ENCODE data around the gene MARCHF2. TPM values are rescaled to one million over a fixed set of nuclear protein-coding genes. Genes with fewer than 3 reads are reported as not detected.
"Not testable (repeated sequence)": the region's sequence is repeated elsewhere in the genome, so short reads cannot be mapped to it uniquely, and the experiment has no call there.

Gene MARCHF2
- polyA plus RNA-seq, 4 donors, result 8.3 to 30.0 (median 24.4) TPM

DNA sequence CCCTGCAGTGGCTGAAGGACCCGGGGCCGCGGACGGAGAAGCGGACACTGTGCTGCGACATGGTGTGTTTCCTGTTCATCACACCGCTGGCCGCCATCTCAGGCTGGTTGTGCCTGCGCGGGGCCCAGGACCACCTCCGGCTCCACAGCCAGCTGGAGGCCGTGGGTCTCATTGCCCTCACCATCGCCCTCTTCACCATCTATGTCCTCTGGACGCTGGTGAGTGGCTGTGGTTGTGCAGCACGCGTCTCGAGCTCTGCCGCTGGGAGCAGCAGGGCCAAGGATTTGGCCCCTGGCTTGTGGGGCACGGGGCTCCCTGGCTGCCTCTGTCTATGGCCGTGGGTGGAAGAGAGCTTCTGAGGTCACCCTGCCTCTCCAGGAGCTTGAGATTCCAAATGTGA lies 17.5 kb downstream of the MARCHF2 start:
- DNase-seq, result no peak
- Histone ChIP-seq H3K36me3 (ENCODE audit: control insufficient read depth in 3 of 3, insufficient read depth in 2 of 3, low read depth in 1 of 3, low read length in 3 of 3) (peaks cover 0 to 16% (median 0%) of the 10 kb centered on the region in 3 donors), H3K27me3 (ENCODE audit: control insufficient read depth in 3 of 3, insufficient read depth in 3 of 3, low read length in 3 of 3) (no peaks in the 10 kb centered on the region), H3K4me1 (ENCODE audit: control insufficient read depth in 3 of 3, insufficient read depth in 2 of 3, low read depth in 1 of 3, low read length in 2 of 3) (no peaks in the 10 kb centered on the region), H3K27ac (ENCODE audit: low read depth in 1 of 3, low read length in 2 of 3) (no peak overlapping the region), H3K4me3 (ENCODE audit: low read depth in 1 of 3, low read length in 3 of 3) (no peak overlapping the region), H3K9me3 (ENCODE audit: control insufficient read depth in 2 of 2, insufficient read depth in 1 of 2, low read depth in 1 of 2, low read length in 1 of 2) (no peaks in the 10 kb centered on the region)
- FAIRE-seq, result no peak
- 91 to 92% (median 92%) methylated on average over 14 to 20 of the region's 20 CpGs for WGBS, 3 donors

- FAIRE-seq (no peak), DNase-seq (no peak)
- H3K36me3 ChIP-seq (ENCODE audit: control insufficient read depth in 3 of 3, insufficient read depth in 2 of 3, low read depth in 1 of 3, low read length in 3 of 3), result peaks cover 0 to 8% (median 0%) of the 10 kb centered on the region in 3 donors
- no peaks in the 10 kb centered on the region for H3K4me1 ChIP-seq (ENCODE audit: control insufficient read depth in 3 of 3, insufficient read depth in 2 of 3, low read depth in 1 of 3, low read length in 2 of 3)
- no peaks in the 10 kb centered on the region for H3K9me3 ChIP-seq (ENCODE audit: control insufficient read depth in 2 of 2, insufficient read depth in 1 of 2, low read depth in 1 of 2, low read length in 1 of 2)
- H3K27ac ChIP-seq (ENCODE audit: low read depth in 1 of 3, low read length in 2 of 3), result no peak overlapping the region
- no peak overlapping the region for H3K4me3 ChIP-seq (ENCODE audit: low read depth in 1 of 3, low read length in 3 of 3)
- H3K27me3 ChIP-seq (ENCODE audit: control insufficient read depth in 3 of 3, insufficient read depth in 3 of 3, low read length in 3 of 3), result no peaks in the 10 kb centered on the region
- 96% methylated on average over 12 of the region's 12 CpGs for WGBS, 3 donors
Measured at GRCh38 chr19:8438236-8438635, 25.1 kb downstream of the MARCHF2 start.

DNA sequence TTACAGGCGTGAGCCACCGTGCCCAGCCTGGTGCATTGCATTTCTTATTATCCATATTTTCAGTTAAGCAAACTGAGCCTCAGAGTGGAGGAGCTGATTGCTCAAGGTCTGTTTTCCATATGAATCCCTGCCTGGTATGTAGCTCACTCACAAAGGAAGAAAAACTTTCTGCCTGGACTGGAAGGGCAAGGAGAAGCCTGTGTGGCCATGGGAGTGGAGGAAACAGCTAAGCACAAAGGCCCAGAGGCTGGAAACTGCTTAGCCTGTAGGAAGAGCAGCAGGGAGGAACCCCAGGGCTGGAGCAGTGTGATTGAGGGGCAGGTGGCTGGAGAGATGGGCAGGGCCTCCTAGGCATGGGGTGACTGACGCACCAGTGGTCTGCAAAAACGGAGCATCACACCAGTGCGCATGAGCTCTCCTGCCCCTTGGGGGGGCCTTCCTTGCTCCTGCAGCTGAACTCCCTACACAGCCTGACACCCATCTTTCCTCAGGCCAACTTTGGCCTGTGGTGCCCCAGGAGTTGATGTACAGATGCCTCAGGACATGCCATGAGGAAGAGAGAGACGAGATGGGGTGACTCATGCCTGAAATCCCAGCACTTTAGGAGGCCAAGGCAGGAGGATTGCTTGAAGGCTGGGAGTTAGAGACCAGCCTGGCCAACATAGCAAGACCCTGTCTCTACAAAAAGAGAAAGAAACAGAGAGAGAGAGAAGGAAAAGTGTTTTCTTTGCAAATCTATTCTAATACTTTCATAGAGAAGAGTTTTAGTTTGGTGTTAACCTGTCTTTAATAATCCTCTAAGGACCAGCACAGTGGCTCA lies 28.8 kb downstream of the MARCHF2 start:
- 80 to 85% (median 84%) methylated on average over 6 of the region's 6 CpGs for WGBS, 3 donors
- H3K4me3 ChIP-seq (ENCODE audit: low read depth in 1 of 3, low read length in 3 of 3), result no peak overlapping the region
- no peaks in the 10 kb centered on the region for H3K9me3 ChIP-seq (ENCODE audit: control insufficient read depth in 2 of 2, insufficient read depth in 1 of 2, low read depth in 1 of 2, low read length in 1 of 2)
- H3K27me3 ChIP-seq (ENCODE audit: control insufficient read depth in 3 of 3, insufficient read depth in 3 of 3, low read length in 3 of 3), result no peaks in the 10 kb centered on the region
- DNase-seq, result no peak
- peaks cover 0 to 8% (median 5%) of the 10 kb centered on the region in 3 donors for H3K4me1 ChIP-seq (ENCODE audit: control insufficient read depth in 3 of 3, insufficient read depth in 2 of 3, low read depth in 1 of 3, low read length in 2 of 3)
- H3K36me3 ChIP-seq (ENCODE audit: control insufficient read depth in 3 of 3, insufficient read depth in 2 of 3, low read depth in 1 of 3, low read length in 3 of 3), result peaks cover 0 to 12% (median 0%) of the 10 kb centered on the region in 3 donors
- FAIRE-seq, result no peak
- no peak overlapping the region for H3K27ac ChIP-seq (ENCODE audit: low read depth in 1 of 3, low read length in 2 of 3)

DNA sequence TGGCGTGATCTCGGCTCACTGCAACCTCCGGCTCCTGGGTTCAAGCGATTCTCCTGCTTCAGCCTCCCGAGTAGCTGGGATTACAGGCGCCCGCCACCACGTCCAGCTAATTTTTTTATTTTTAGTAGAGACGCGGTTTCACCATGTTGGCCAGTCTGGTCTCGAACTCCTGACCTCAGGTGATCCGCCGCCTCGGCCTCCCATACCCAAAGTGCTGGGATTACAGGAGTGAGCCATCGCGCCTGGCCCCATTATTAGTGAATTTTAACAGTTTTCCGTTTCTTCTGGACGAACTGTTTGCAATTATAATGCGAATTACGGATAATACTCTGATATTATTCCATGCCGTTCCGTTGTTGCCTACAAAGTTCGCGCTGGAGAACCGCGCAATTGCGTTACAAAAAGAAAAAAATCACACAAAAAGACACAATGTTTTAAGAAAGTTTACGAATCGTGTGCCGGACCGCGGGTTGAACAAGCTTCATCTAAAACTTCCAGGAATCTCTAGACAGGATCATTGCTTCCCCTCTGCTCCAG lies 31.1 kb downstream of the MARCHF2 start:
- Histone ChIP-seq H3K4me1 (ENCODE audit: control insufficient read depth in 3 of 3, insufficient read depth in 2 of 3, low read depth in 1 of 3, low read length in 2 of 3) (peaks cover 0 to 21% (median 15%) of the 10 kb centered on the region in 3 donors), H3K4me3 (ENCODE audit: low read depth in 1 of 3, low read length in 3 of 3) (peak overlapping the region; percentile 24 to 92 (median 76)), H3K36me3 (ENCODE audit: control insufficient read depth in 3 of 3, insufficient read depth in 2 of 3, low read depth in 1 of 3, low read length in 3 of 3) (peaks cover 0 to 17% (median 0%) of the 10 kb centered on the region in 3 donors), H3K27ac (ENCODE audit: low read depth in 1 of 3, low read length in 2 of 3) (peak overlapping the region; percentile 62 to 89 (median 80))
- H3K27me3 ChIP-seq (ENCODE audit: control insufficient read depth in 3 of 3, insufficient read depth in 3 of 3, low read length in 3 of 3); DNase-seq; H3K9me3 ChIP-seq (ENCODE audit: control insufficient read depth in 2 of 2, insufficient read depth in 1 of 2, low read depth in 1 of 2, low read length in 1 of 2); FAIRE-seq: not testable (repeated sequence)
- WGBS, 3 donors, result 16 to 25% (median 20%) methylated on average over 32 of the region's 32 CpGs

- Histone ChIP-seq H3K27me3 (ENCODE audit: control insufficient read depth in 3 of 3, insufficient read depth in 3 of 3, low read length in 3 of 3) (no peaks in the 10 kb centered on the region), H3K9me3 (ENCODE audit: control insufficient read depth in 2 of 2, insufficient read depth in 1 of 2, low read depth in 1 of 2, low read length in 1 of 2) (no peaks in the 10 kb centered on the region), H3K36me3 (ENCODE audit: control insufficient read depth in 3 of 3, insufficient read depth in 2 of 3, low read depth in 1 of 3, low read length in 3 of 3) (peaks cover 0 to 19% (median 0%) of the 10 kb centered on the region in 3 donors), H3K27ac (ENCODE audit: low read depth in 1 of 3, low read length in 2 of 3) (peak within 1 kb of the TSS; percentile 85 to 98 (median 94)), H3K4me3 (ENCODE audit: low read depth in 1 of 3, low read length in 3 of 3) (peak within 1 kb of the TSS; percentile 76 to 99 (median 92)), H3K4me1 (ENCODE audit: control insufficient read depth in 3 of 3, insufficient read depth in 2 of 3, low read depth in 1 of 3, low read length in 2 of 3) (peaks cover 0 to 22% (median 15%) of the 10 kb centered on the region in 3 donors)
- DNase-seq, result peak; percentile 98 to 100
- FAIRE-seq, result no peak
- 0 to 1% (median 0%) methylated on average over 77 to 93 of the region's 93 CpGs for WGBS, 3 donors
Measured at GRCh38 chr19:8444677-8445487, 31.8 kb downstream of the MARCHF2 start, which contains the start of gene HNRNPM. HNRNPM (plus strand) TSS chr19:8444975; CDS start chr19:8444999, 24 bp downstream.

DNA sequence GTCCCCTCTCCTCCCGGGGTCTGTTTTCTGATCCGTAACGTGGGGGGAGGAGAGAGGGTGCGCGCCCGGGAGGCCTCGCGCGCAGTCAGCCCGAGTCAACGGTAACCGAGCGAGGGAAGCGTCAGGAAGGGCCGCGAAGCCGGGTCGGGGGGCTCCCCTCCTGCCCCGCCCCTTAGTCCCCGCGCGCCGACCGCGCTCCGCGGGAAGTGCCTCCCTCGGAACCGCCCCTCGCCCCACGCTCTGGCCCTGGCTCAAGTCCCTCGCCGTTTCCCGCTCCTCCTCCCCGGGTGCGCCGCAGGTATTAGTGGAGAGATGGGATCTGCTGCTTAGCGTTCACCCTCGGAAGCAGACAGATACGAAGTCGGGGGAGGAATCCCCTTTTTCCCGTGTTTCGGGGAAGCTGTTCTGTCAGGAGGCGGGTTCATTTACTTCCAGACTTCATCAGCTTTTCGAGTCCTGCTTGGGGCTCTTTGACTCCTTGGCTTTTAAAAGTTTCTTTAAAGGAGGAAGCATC lies 32.4 kb downstream of the MARCHF2 start:
- H3K27ac ChIP-seq (ENCODE audit: low read depth in 1 of 3, low read length in 2 of 3), result peak overlapping the region; percentile 85 to 98 (median 94)
- H3K4me3 ChIP-seq (ENCODE audit: low read depth in 1 of 3, low read length in 3 of 3), result peak overlapping the region; percentile 76 to 99 (median 92)
- WGBS, 3 donors, result 0 to 1% (median 0%) methylated on average over 42 to 45 of the region's 45 CpGs
- H3K27me3 ChIP-seq (ENCODE audit: control insufficient read depth in 3 of 3, insufficient read depth in 3 of 3, low read length in 3 of 3), result no peaks in the 10 kb centered on the region
- H3K9me3 ChIP-seq (ENCODE audit: control insufficient read depth in 2 of 2, insufficient read depth in 1 of 2, low read depth in 1 of 2, low read length in 1 of 2), result no peaks in the 10 kb centered on the region
- peak; percentile 46 to 70 for DNase-seq
- no peak for FAIRE-seq
- H3K36me3 ChIP-seq (ENCODE audit: control insufficient read depth in 3 of 3, insufficient read depth in 2 of 3, low read depth in 1 of 3, low read length in 3 of 3), result peaks cover 0 to 22% (median 0%) of the 10 kb centered on the region in 3 donors
- peaks cover 0 to 22% (median 15%) of the 10 kb centered on the region in 3 donors for H3K4me1 ChIP-seq (ENCODE audit: control insufficient read depth in 3 of 3, insufficient read depth in 2 of 3, low read depth in 1 of 3, low read length in 2 of 3)

DNA sequence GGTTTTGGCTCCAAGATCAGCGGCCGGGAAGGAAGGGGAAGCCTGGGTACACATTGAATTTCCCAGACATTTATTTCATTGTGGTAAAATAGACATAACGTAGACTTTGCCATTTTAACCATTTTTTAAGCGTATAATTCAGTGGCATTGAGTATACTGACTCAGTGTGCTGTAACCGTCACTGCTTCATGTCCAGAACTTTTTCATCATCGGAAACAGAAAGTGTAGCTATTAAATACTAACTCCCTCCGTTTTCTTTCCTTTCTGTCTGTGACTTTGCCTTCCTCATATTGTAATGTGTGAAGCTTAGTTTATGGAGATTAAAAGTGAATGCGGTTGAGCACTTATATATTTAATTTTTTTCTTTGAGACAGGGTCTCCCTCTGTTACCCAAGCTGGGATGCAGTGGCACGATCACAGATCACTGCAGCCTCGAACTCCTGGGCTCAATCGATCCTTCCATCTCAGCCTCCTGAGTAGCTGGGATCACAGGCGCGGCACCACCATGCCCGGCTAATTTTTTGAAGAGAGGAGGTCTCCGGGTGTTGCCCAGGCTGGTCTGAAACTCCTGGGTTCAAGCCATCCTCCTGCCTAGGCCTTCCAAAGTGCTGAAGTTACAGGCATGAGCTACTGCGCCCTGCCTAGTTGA lies 33.1 kb downstream of the MARCHF2 start:
- no peak for DNase-seq
- H3K4me1 ChIP-seq (ENCODE audit: control insufficient read depth in 3 of 3, insufficient read depth in 2 of 3, low read depth in 1 of 3, low read length in 2 of 3), result peaks cover 0 to 22% (median 17%) of the 10 kb centered on the region in 3 donors
- 11 to 22% (median 21%) methylated on average over 16 of the region's 16 CpGs for WGBS, 3 donors
- no peak for FAIRE-seq
- peaks cover 0 to 22% (median 0%) of the 10 kb centered on the region in 3 donors for H3K36me3 ChIP-seq (ENCODE audit: control insufficient read depth in 3 of 3, insufficient read depth in 2 of 3, low read depth in 1 of 3, low read length in 3 of 3)
- H3K4me3 ChIP-seq (ENCODE audit: low read depth in 1 of 3, low read length in 3 of 3), result peak overlapping the region; percentile 76 to 99 (median 92)
- peak overlapping the region in 2 of 3 donors; percentile 94 to 98 for H3K27ac ChIP-seq (ENCODE audit: low read depth in 1 of 3, low read length in 2 of 3)
- no peaks in the 10 kb centered on the region for H3K27me3 ChIP-seq (ENCODE audit: control insufficient read depth in 3 of 3, insufficient read depth in 3 of 3, low read length in 3 of 3)
- H3K9me3 ChIP-seq (ENCODE audit: control insufficient read depth in 2 of 2, insufficient read depth in 1 of 2, low read depth in 1 of 2, low read length in 1 of 2), result no peaks in the 10 kb centered on the region

All from small intestine (tissue), 7 donors.